Measurements from ENCODE around the gene ZNF761. TPM values are rescaled to one million over a fixed set of nuclear protein-coding genes. Genes with fewer than 3 reads are reported as not detected.
A peak's percentile ranks its signal among the peaks of the same experiment; 100 is the strongest.

ZNF761 gene
- total RNA-seq, 1 experiment from 2014 or later, result 32.7 TPM

DNA sequence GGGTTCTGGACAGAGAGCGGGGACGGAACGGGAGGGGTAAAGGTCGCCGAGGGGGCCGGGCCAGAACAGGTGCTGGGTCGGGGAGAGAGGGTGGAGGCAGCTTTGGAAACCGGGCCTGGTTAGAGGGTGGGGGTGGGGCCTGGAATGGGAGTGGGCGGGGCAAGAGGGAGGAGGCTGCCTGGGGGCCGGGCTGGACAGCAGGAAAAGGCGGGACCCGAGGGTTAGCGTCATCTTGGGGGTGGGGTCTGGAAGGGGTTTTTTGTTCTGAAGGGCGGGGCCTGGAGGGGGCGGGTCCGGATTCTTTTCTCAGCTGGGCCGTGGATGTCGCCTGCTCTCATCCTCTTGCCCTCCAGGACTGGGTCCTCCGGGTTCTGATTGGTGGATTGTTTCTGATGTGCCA, 31.5 kb downstream of the ZNF761 start:
- H2BK15ac ChIP-seq (ENCODE audit: low read depth, low read length), result no peak overlapping the region
- no peak overlapping the region for H3K27ac ChIP-seq (ENCODE audit: insufficient read length, low read depth, low read length)
- Mint-ChIP-seq H3K4me1 (peaks cover 37 to 40% of the 10 kb centered on the region in 2 experiments), H3K27me3 (ENCODE audit: low read depth) (no peaks in the 10 kb centered on the region; the same call in 1 of the 2 replicates), H3K27ac (0 out of 7 replicates have a peak overlapping the region, but pooled peaks of 2 of the 3 experiments have one; percentile 7 to 35), H3K4me3 (peak overlapping the region; percentile 39 to 67; a peak in 3 of 5 replicates), H3K36me3 (ENCODE audit: insufficient read depth in 1 of 3, low read depth in 3 of 3) (peaks cover 9 to 10% (median 10%) of the 10 kb centered on the region in 3 experiments), H3K9me3 (peaks cover 12 to 16% of the 10 kb centered on the region in 2 experiments)
- no peak overlapping the region for H3K9ac ChIP-seq (ENCODE audit: extremely low read depth, insufficient read length, low read length)
- no peak overlapping the region for H3K14ac ChIP-seq (ENCODE audit: insufficient read depth, low read length)
- H4K20me1 ChIP-seq (ENCODE audit: control insufficient read depth, insufficient read depth, insufficient read length), result no peaks in the 10 kb centered on the region
- H2BK12ac ChIP-seq (ENCODE audit: insufficient read length, low read depth, low read length), result no peak overlapping the region
- H3T11ph ChIP-seq (ENCODE audit: low read length), result no peak overlapping the region
- H2BK120ac ChIP-seq (ENCODE audit: low read depth, low read length, poor library complexity, severe bottlenecking), result no peak overlapping the region
- no peak overlapping the region for H2BK20ac ChIP-seq (ENCODE audit: low read depth, low read length, poor library complexity, severe bottlenecking)
- no peak overlapping the region for H4K5ac ChIP-seq (ENCODE audit: insufficient read length, low read depth, low read length)
- H3K23ac ChIP-seq (ENCODE audit: insufficient read length, low read depth, low read length), result no peak overlapping the region
- no peaks in the 10 kb centered on the region for H3K27me3 ChIP-seq (ENCODE audit: insufficient read depth, low read length)
- H4K8ac ChIP-seq (replicated peaks; ENCODE audit: insufficient read length, low read depth, low read length), result no peak overlapping the region
- H3K79me1 ChIP-seq (ENCODE audit: insufficient read depth, low read depth, low read length, poor library complexity, severe bottlenecking), result no peaks in the 10 kb centered on the region
- no peak overlapping the region for H2AK5ac ChIP-seq (ENCODE audit: insufficient read length, low read length)
- H3K4me1 ChIP-seq (ENCODE audit: insufficient read depth, low read length), result no peaks in the 10 kb centered on the region; the same call in 1 of the 2 replicates
- no peak overlapping the region for H2AFZ ChIP-seq (ENCODE audit: low read length)
- H3K18ac ChIP-seq (ENCODE audit: insufficient read length, low read depth, low read length), result no peak overlapping the region
- no peaks in the 10 kb centered on the region for H3K9me3 ChIP-seq (ENCODE audit: control insufficient read depth, low read depth, low read length)
- TF ChIP-seq, protein P1, sequence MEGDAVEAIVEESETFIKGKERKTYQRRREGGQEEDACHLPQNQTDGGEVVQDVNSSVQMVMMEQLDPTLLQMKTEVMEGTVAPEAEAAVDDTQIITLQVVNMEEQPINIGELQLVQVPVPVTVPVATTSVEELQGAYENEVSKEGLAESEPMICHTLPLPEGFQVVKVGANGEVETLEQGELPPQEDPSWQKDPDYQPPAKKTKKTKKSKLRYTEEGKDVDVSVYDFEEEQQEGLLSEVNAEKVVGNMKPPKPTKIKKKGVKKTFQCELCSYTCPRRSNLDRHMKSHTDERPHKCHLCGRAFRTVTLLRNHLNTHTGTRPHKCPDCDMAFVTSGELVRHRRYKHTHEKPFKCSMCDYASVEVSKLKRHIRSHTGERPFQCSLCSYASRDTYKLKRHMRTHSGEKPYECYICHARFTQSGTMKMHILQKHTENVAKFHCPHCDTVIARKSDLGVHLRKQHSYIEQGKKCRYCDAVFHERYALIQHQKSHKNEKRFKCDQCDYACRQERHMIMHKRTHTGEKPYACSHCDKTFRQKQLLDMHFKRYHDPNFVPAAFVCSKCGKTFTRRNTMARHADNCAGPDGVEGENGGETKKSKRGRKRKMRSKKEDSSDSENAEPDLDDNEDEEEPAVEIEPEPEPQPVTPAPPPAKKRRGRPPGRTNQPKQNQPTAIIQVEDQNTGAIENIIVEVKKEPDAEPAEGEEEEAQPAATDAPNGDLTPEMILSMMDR (conservative IDR thresholded peaks at IDR 0.05), result no peak
- H3K56ac ChIP-seq (ENCODE audit: insufficient read length, low read depth, low read length), result no peak overlapping the region
- H3K79me2 ChIP-seq (ENCODE audit: insufficient read depth, low read length), result no peaks in the 10 kb centered on the region
- H3K23me2 ChIP-seq (ENCODE audit: insufficient read length, low read depth, low read length, poor library complexity, severe bottlenecking), result peaks cover 3% of the 10 kb centered on the region
- no CpG with 5 or more reads among the region's 19 CpGs for WGBS (ENCODE audit: extremely low coverage, insufficient read length, low lambda C conversion rate)
- no peak overlapping the region for H2BK5ac ChIP-seq (ENCODE audit: insufficient read length, low read length)
- H3K4me2 ChIP-seq (ENCODE audit: insufficient read depth, insufficient read length, low read length), result peak overlapping the region; percentile 70
- no peak overlapping the region for H4K91ac ChIP-seq (ENCODE audit: insufficient read length, low read depth, low read length)
- DNase-seq, result peak; percentile 95
- H3K4ac ChIP-seq (ENCODE audit: low read depth, low read length), result no peak overlapping the region

Data from H9 (cell line).